Measurements from ENCODE around the gene ABHD17A.

- TF ChIP-seq, protein P1, sequence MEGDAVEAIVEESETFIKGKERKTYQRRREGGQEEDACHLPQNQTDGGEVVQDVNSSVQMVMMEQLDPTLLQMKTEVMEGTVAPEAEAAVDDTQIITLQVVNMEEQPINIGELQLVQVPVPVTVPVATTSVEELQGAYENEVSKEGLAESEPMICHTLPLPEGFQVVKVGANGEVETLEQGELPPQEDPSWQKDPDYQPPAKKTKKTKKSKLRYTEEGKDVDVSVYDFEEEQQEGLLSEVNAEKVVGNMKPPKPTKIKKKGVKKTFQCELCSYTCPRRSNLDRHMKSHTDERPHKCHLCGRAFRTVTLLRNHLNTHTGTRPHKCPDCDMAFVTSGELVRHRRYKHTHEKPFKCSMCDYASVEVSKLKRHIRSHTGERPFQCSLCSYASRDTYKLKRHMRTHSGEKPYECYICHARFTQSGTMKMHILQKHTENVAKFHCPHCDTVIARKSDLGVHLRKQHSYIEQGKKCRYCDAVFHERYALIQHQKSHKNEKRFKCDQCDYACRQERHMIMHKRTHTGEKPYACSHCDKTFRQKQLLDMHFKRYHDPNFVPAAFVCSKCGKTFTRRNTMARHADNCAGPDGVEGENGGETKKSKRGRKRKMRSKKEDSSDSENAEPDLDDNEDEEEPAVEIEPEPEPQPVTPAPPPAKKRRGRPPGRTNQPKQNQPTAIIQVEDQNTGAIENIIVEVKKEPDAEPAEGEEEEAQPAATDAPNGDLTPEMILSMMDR (IDR thresholded peaks at IDR 0.05): no peak
- TF ChIP-seq POLR2A (IDR thresholded peaks at IDR 0.05): no peak
These were observed 54.7 kb downstream of the ABHD17A start for GRCh38 chr19:1830568-1830967.
